Gastroesophageal sphincter (tissue), 3 donors: ENCODE measurements around the gene ITGA7.

Source experiments
- CTCF ChIP-seq, 4 experiments: fragments of 200-600 bp in 2 of 4; fragments of 450-650 bp in 2 of 4; sonication (generic) in 1 of 4; IDR thresholded peaks; one replicate each; pipeline ENCODE4 v1.5.1; 2017 to 2019; ENCODE audit warnings: antibody characterized with exemption in 4 of 4, mild to moderate bottlenecking in 2 of 4, moderate library complexity in 2 of 4
- EP300 ChIP-seq: sonication (generic); formaldehyde crosslinking; IDR thresholded peaks from one replicate; pipeline ENCODE4 v1.6.1; 2017; ENCODE audit warnings: antibody characterized with exemption, mild to moderate bottlenecking
- POLR2A ChIP-seq, 2 donors: fragments of 450-650 bp; IDR thresholded peaks; one replicate each; pipeline ENCODE4 v1.6.1; 2017; ENCODE audit warnings: antibody characterized with exemption in 2 of 2, mild to moderate bottlenecking in 2 of 2, moderate library complexity in 1 of 2

- TF ChIP-seq CTCF (IDR thresholded peaks at IDR 0.05) = no peak
- no peak for TF ChIP-seq POLR2A (IDR thresholded peaks at IDR 0.05)
- no peak for TF ChIP-seq EP300
These were observed 9.3 kb downstream of the ITGA7 start for GRCh38 chr12:55698241-55698955.
